Fibroblast of upper back skin (primary cell): Measurements from ENCODE around the gene ACP4.

Experiments used
- DNase-seq: peaks from one replicate; pipeline ENCODE4 v3.0.0-alpha.2; 2013

Gene ACP4

GRCh38 chr19:50823389-50824042 is 33.3 kb downstream of the ACP4 start, which contains the start of gene KLK1:
TSS of gene KLK1 (minus strand) at chr19:50823787. CDS start at chr19:50823748, 39 bp downstream.
- DNase-seq: no peak

DNA sequence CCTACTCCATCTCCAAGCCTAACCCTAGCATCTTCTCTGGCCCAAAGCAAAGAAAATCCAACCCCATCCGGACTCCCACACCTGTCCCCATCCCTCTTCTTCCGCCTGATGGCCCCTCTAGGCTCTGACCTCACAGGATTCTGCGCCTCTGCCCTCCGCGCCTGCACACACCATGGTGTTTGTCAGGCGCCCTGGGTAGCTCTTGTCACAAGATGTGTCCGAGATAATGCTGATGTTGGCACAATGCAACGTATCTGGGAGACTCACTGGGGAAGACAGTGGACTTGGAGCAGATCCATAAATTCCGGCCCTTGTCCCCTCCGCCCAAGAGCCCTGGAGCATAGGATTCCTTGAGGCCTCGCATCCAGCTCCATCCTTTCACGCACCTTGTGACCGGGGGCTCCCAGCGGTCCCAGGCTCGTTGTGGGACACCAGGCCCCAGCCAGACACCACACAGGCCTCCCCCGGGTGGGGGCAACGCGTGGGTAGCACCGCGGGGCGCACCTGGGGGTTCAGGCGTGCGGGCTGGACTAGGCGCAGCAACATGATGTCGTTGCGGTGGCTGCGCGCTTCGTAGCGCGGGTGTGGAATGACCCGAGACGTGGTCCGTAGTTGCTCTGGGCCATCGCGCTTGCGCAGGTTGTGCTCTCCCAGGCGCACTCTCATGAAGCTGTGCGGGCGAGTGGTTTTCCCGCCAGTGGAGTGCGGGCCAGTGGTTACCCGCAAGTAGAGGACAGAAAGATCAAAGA is 36.5 kb downstream of the ACP4 start:
- no peak for DNase-seq

DNA sequence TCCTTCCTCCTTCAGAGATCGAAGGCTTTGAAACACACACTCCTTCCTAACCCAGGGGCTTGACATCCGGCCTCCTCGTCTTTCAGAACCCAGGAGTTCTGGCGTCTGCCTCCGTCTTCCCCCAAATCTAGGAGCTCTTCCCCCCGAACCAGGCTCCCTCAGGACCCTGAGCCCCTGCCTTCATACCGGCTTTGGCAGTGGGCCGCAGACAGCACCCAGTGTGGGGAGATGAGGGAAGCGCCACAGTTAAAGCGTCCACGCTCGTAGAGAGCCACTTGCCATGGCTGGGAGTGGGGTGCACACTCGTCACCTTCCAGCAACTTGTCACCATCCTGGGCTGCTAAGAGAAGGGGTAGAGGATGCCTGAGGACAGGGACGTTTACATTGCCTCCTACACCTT is 37.3 kb downstream of the ACP4 start:
- DNase-seq: no peak

DNA sequence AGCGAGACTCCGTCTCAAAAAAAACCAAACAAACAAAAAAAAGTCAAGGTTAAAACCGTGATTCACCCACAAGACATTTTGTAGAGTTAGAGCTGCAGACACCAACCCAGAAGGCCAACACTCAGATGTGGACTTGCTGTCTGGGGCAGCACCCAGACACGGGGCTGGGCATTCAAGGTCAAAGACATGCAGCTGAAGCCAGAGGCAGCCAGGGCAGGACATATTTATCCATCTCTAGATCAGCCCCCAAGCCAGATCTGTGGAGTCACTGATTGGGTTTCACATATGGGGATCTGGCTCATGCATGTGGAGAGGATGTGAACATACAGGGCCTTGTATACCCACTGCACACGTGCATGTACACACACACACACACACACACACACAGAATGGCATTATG is 39.6 kb downstream of the ACP4 start:
- no peak for DNase-seq

GRCh38 chr19:50830266-50831025 is 40.2 kb downstream of the ACP4 start:
- no peak for DNase-seq

DNA sequence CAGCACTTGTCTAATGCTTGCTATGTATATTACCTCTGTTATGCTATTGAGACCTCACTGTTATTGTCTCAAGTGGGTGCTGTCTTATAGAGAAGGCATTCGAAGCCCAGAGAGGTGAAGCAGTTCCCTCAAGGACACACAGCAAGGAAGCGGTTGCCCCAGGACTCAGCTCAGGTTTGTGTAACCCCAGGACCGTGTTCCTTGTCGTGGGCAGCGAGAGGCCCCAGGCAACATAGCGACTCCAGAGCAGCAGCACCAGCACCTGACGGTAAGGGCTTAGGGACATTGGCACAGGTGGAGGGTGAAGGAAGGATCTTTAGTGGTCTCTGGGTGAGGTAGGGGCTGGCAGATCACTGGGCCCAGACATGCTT is 40.8 kb downstream of the ACP4 start:
- DNase-seq: no peak

- no peak for DNase-seq
Observed at GRCh38 chr19:50832666-50833065, 42.5 kb downstream of the ACP4 start.

- DNase-seq: no peak
Observed at GRCh38 chr19:50833117-50833801, 43.0 kb downstream of the ACP4 start, which contains the start of gene KLK15. TSS of gene KLK15 (minus strand) at chr19:50833574. CDS start at chr19:50831492, 2,082 bp downstream.

DNA sequence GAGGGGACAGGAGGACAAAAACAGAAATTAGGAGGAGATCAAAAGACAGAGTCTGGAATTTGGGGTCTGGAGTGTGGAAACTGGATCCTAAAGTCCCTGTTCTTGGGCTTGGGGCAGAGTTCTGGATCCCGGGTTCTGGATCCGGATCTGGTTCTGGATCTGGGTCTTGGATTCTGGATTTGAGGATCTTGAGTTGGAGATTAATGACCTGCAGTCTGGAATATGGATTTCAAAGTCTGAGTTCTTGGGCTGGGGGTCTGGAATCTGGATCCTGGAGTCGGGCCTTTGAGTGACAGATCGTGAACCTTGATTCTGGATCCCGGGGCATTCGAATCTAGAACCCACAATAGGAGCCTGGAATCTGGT is 43.6 kb downstream of the ACP4 start:
- no peak for DNase-seq

- no peak for DNase-seq
Observed at GRCh38 chr19:50835103-50835784, 45.0 kb downstream of the ACP4 start.

- DNase-seq: peak; percentile 42
Observed at GRCh38 chr19:50835785-50836542, 45.7 kb downstream of the ACP4 start.

DNA sequence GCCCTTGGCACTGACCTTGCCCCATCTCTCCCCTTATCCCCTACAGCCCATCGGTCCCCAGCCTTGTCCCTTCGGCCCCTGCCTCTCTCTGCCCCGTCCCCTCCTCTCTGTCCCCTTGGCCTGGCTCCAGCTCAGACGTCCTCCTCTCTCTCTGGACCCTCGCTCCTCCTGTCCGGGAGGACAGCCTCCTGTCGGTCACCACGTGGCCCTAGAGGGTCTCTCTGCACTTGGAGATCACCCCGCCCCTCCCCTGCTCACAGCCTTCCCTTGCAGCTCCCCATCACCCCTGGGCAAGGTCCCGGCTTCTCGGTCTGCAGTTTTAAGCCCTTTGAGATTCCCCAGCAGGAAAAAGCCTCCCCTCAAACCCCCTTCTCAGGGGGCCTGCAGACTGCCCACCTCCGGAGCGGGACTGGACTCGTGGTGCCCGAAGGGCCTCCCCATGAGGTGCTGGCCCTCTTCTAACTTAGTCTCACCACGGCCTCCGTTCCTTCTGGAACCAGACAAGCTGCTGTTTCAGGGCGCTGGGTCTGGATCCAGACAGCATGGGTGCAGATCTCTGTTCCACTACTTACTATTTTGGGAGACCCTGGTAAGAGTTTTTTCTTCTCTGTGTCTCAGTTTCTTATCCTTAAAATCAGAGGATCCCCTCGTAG is 46.5 kb downstream of the ACP4 start:
- DNase-seq: no peak

DNA sequence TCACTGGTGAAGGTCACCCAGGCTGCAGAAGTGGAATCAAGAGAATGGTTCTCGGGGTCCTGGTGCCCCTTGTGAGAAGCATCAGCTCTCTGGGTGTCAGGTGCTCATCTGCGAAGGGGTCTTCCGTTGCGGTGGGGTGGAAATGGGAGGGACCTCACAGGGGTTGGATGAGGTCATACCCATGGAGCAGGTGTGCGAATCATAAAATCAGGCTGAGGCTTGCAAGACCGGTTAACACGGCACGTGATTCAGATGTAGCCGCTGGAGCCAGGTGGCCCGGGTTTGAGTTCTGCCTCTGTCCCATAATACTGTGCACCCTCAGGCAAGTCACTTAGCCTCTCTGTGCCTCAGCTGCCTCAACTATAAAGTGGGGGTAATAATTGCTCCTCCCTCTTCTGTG is 47.1 kb downstream of the ACP4 start:
- no peak for DNase-seq

DNA sequence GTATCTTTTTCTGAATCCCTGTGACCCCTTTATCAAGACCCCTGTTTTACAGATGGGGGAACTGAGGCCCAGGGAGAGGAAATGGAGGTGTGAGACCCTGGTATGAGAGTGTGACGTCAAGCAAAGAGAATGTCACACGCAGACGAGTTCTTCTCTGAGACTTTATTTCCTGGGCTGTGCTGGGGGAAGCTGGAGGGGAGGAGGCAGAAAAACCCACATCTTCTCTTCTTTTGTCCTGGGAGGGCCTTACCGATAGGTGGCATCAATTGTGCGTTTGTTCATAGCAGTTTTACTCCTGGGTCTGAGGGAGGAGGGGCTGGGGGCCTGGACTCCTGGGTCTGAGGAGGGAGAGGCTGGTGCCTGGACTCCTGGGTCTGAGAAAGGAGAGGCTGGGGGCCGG is 48.0 kb downstream of the ACP4 start:
- peak; percentile 3 for DNase-seq

- no peak for DNase-seq
Observed at GRCh38 chr19:50839712-50840655, 49.8 kb downstream of the ACP4 start.

DNA sequence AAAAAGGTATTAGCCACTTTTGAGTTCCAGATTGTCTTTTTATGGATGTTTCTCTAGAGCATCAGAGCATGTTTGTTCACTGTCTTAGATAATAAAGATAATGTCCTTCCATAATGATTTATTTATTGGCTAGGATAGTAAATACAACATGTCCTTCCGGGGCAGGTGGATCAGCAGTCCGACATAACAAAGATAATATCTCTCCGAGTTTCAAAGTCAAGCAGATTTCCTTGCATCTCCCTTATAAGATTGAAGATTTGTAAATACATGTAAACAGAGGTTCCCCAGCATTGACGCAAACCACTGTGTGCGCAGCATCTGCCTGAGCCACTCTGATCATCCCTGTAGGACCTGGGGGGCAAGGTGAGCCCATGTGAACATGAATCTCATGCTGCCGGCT is 51.9 kb downstream of the ACP4 start:
- no peak for DNase-seq

- no peak for DNase-seq
Observed at GRCh38 chr19:50843205-50843604, 53.0 kb downstream of the ACP4 start.

GRCh38 chr19:50843701-50844221 is 53.5 kb downstream of the ACP4 start:
- no peak for DNase-seq

DNA sequence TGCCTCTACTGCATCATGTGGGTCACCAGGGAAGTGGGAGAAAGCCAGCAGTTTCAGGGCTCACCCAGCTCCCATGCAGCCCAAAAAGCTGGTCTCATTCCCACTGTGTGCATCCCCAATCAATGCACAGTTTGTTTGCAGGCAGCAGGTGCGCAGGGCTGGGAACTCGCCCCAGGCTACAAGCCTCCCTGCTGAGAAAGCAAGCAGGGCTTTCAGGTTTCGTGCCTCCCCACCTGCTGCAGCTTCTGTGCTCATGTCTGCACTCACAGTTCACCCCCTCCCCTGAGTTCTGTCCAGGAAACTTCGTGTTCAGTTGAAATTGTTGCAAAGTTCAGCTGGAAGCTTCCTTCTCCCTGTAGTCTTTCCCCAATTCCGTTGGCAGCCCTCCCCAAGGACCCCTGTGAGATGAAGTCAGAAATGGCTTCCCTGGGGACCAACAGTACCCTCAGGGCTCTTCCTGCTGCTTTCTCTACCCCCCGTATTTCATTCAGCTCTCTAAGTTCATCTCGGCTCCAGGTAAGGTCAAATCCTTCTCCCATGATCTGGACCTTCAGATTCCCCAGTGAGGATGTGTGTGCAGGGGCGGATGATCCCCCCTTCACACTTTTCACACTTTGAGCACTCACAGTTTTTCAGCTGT is 54.2 kb downstream of the ACP4 start:
- DNase-seq: no peak
